Loucy (cell line): ENCODE results near the gene MYADML2.
"Not testable (repeated sequence)": the region's sequence is repeated elsewhere in the genome, so short reads cannot be mapped to it uniquely, and the experiment has no call there.

Experiments used
- H2AFZ ChIP-seq: fragments of 200-600 bp; sonication (generic); 2 replicates; pipeline ENCODE4 v1.6.0; 2016; ENCODE audit warnings: antibody characterized with exemption, mild to moderate bottlenecking, low read length, moderate library complexity
- H3F3A ChIP-seq: fragments of 200-600 bp; 2 replicates; pipeline ENCODE4 v1.6.0; 2016; ENCODE audit warnings: antibody characterized with exemption, low read depth, mild to moderate bottlenecking
- H3K27me3 ChIP-seq: fragments of 200-600 bp; sonication (generic); 2 replicates; pipeline ENCODE4 v1.6.1; 2014; ENCODE audit warnings: low read length, mild to moderate bottlenecking; ENCODE audit not compliant: insufficient read depth, poor library complexity, severe bottlenecking
- H3K36me3 ChIP-seq: fragments of 200-600 bp; sonication (generic); 2 replicates; pipeline ENCODE4 v1.6.1; 2016; ENCODE audit warnings: low read length; ENCODE audit not compliant: insufficient read depth
- H3K4me1 ChIP-seq: fragments of 200-600 bp; sonication (generic); 2 replicates; pipeline ENCODE4 v1.5.1; 2014; ENCODE audit warnings: low read length, mild to moderate bottlenecking; ENCODE audit not compliant: insufficient read depth, poor library complexity, severe bottlenecking
- H3K4me2 ChIP-seq: fragments of 200-600 bp; sonication (generic); 2 replicates; pipeline ENCODE4 v1.6.0; 2014; ENCODE audit warnings: antibody characterized with exemption, low read length, low read depth, mild to moderate bottlenecking; ENCODE audit not compliant: poor library complexity, severe bottlenecking
- H3K4me3 ChIP-seq: fragments of 200-600 bp; sonication (generic); 2 replicates; pipeline ENCODE4 v1.5.1; 2014; ENCODE audit warnings: low read length, mild to moderate bottlenecking, mixed read lengths; ENCODE audit not compliant: poor library complexity, severe bottlenecking
- H3K79me2 ChIP-seq: fragments of 200-600 bp; sonication (generic); 2 replicates; pipeline ENCODE4 v1.6.1; 2014; ENCODE audit warnings: low read length; ENCODE audit not compliant: insufficient read depth
- H3K9ac ChIP-seq: fragments of 200-600 bp; sonication (generic); 2 replicates; pipeline ENCODE4 v1.6.0; 2014; ENCODE audit warnings: mild to moderate bottlenecking, low read depth, low read length, moderate library complexity; ENCODE audit not compliant: poor library complexity, severe bottlenecking
- H3K9me2 ChIP-seq: fragments of 200-600 bp; sonication (generic); replicated peaks from 2 replicates; pipeline ENCODE4 v1.6.1; 2016; ENCODE audit warnings: low read depth, low read length, mixed read lengths
- H3K9me3 ChIP-seq: fragments of 200-600 bp; sonication (generic); 2 replicates; pipeline ENCODE4 v1.6.1; 2014; ENCODE audit warnings: mild to moderate bottlenecking, antibody characterized with exemption, low read length, low read depth; ENCODE audit not compliant: insufficient read depth
- H4K20me1 ChIP-seq: fragments of 200-600 bp; sonication (generic); 2 replicates; pipeline ENCODE4 v1.6.0; 2014; ENCODE audit warnings: antibody characterized with exemption, low read length, mild to moderate bottlenecking; ENCODE audit not compliant: insufficient read depth, poor library complexity, severe bottlenecking
- CTCF ChIP-seq: fragments of 200-600 bp; sonication (generic); conservative IDR thresholded peaks from 2 replicates; pipeline ENCODE4 v1.5.1; 2014; ENCODE audit warnings: mild to moderate bottlenecking, antibody characterized with exemption, low read length
- EZH2phosphoT487 ChIP-seq: fragments of 200-600 bp; IDR thresholded peaks from 2 replicates; pipeline ENCODE4 v1.6.1; 2018; ENCODE audit warnings: antibody characterized with exemption, mild to moderate bottlenecking, moderate library complexity, borderline replicate concordance

Gene MYADML2

GRCh38 chr17:81954131-81955057, 7.4 kb upstream of the MYADML2 start:
- no peak overlapping the region for H3K9ac ChIP-seq
- H3F3A ChIP-seq = no peaks in the 10 kb centered on the region
- H3K9me3 ChIP-seq = no peaks in the 10 kb centered on the region
- TF ChIP-seq CTCF (no peak), EZH2phosphoT487 (no peak)
- no peak overlapping the region for H3K4me3 ChIP-seq
- no peaks in the 10 kb centered on the region for H4K20me1 ChIP-seq
- H2AFZ ChIP-seq = no peak overlapping the region
- H3K4me2 ChIP-seq = no peak overlapping the region
- no peaks in the 10 kb centered on the region for H3K4me1 ChIP-seq
- no peaks in the 10 kb centered on the region for H3K27me3 ChIP-seq
- no peaks in the 10 kb centered on the region for H3K9me2 ChIP-seq
- H3K36me3 ChIP-seq = no peaks in the 10 kb centered on the region
- H3K79me2 ChIP-seq = no peaks in the 10 kb centered on the region

GRCh38 chr17:81953443-81953842, 6.4 kb upstream of the MYADML2 start:
- not testable (repeated sequence) for H3K4me3 ChIP-seq, H3K4me1 ChIP-seq, H3K9me2 ChIP-seq, H3K9ac ChIP-seq, H3F3A ChIP-seq, H3K36me3 ChIP-seq, H3K9me3 ChIP-seq, H3K27me3 ChIP-seq, H3K79me2 ChIP-seq, H2AFZ ChIP-seq, H4K20me1 ChIP-seq, H3K4me2 ChIP-seq
- peak; percentile 16; the same call in 1 of the 2 replicates for TF ChIP-seq CTCF

GRCh38 chr17:81952792-81953228, 5.8 kb upstream of the MYADML2 start:
- no peak overlapping the region for H3K4me3 ChIP-seq
- no peak overlapping the region for H2AFZ ChIP-seq
- H3K9me3 ChIP-seq = no peaks in the 10 kb centered on the region
- no peak overlapping the region for H3K4me2 ChIP-seq
- TF ChIP-seq EZH2phosphoT487 (no peak), CTCF (no peak)
- no peaks in the 10 kb centered on the region for H3K27me3 ChIP-seq
- H3K79me2 ChIP-seq = no peaks in the 10 kb centered on the region
- H3K9me2 ChIP-seq = no peaks in the 10 kb centered on the region
- no peaks in the 10 kb centered on the region for H3K4me1 ChIP-seq
- H3F3A ChIP-seq = no peaks in the 10 kb centered on the region
- no peaks in the 10 kb centered on the region for H4K20me1 ChIP-seq
- H3K36me3 ChIP-seq = no peaks in the 10 kb centered on the region
- no peak overlapping the region for H3K9ac ChIP-seq
